ENCODE measurements around the gene HES5. TPM values are rescaled to one million over a fixed set of nuclear protein-coding genes. Genes with fewer than 3 reads are reported as not detected.

Gene HES5
- total and polyA plus RNA-seq, 10 of the 15 experiments (the other 5 are each of a cell fraction or from before 2014, with no cell fraction given) = 0.12 to 0.15 TPM; not detected in 8

DNA sequence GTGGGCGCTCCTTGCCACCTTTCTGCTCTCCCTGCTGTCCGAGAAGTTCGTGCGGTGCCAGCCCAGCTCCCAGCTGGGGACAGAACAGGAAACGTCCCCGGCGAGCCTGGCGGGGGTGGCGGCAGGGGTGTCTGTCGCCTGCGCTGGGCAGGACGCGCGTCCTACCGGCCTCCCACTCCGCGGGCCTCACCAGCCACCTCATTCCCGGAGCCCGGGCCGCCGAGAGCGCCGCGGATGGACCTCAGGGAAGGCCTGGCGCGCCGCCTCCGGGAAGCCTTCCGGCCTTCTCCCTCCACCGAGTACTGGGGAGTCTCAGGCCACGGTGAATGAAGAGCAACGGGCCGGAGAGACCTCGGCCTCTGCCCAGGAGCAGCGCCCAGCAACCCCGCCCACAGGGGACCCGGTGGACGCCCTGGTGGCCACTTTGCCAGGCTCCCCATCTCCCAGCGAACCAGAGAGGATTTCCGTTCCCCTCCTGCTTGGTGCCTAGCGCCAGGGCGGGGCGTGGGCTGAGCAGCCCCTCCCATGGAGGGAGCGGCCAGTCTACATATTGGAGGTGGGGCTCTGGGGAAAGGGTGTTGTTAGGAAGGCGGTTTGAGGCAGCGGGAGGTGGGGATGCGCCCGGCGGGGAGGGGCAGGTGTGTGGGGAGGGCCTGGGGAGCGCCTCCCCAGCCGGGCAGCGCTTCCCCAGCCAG lies 16.6 kb upstream of the HES5 start (continued):
- TF ChIP-seq NKRF (conservative IDR thresholded peaks at IDR 0.05) (peak; percentile 49; the same call in 1 of the 2 replicates), MYC (IDR thresholded peaks at IDR 0.05; ENCODE audit: insufficient read depth, insufficient read length, insufficient replicate concordance, low read length, severe bottlenecking) (no peak), RAD21 (IDR thresholded peaks at IDR 0.05; ENCODE audit: insufficient read depth, low read depth, low read length) (no peak), CHD1 (IDR thresholded peaks at IDR 0.05; ENCODE audit: low read depth, low read length) (no peak), HCFC1 (IDR thresholded peaks at IDR 0.05; ENCODE audit: low read length) (no peak; the same call in 1 of the 2 replicates), MEF2B (IDR thresholded peaks at IDR 0.05; ENCODE audit: partially characterized antibody, poor library complexity, severe bottlenecking) (peak; percentile 33), EZH2 (IDR thresholded peaks at IDR 0.05; ENCODE audit: borderline replicate concordance, control insufficient read depth, low read depth, low read length) (no peak), SKIL (IDR thresholded peaks at IDR 0.05; ENCODE audit: low read depth, poor library complexity, severe bottlenecking) (no peak), YY1 (IDR thresholded peaks at IDR 0.05; ENCODE audit: low read depth, low read length) (no peak), JUND (IDR thresholded peaks at IDR 0.05; ENCODE audit: low read depth, low read length) (no peak), SPI1 (IDR thresholded peaks at IDR 0.05; ENCODE audit: borderline replicate concordance, insufficient read depth, low read depth, low read length) (no peak), RELA (IDR thresholded peaks at IDR 0.05; ENCODE audit: borderline replicate concordance, partially characterized antibody) (no peak), ZNF384 (IDR thresholded peaks at IDR 0.05; ENCODE audit: borderline replicate concordance, low read depth, low read length) (no peak)
- TF ChIP-seq, protein P1, sequence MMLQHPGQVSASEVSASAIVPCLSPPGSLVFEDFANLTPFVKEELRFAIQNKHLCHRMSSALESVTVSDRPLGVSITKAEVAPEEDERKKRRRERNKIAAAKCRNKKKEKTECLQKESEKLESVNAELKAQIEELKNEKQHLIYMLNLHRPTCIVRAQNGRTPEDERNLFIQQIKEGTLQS (IDR thresholded peaks at IDR 0.05; ENCODE audit: borderline replicate concordance, extremely low read depth, low read depth, low read length) = no peak
